ENCODE results near the gene TTLL12. TPM values are rescaled to one million over a fixed set of nuclear protein-coding genes. Genes with fewer than 3 reads are reported as not detected.
A peak's percentile ranks its signal among the peaks of the same experiment; 100 is the strongest.

The TTLL12 gene
- total RNA-seq, 1 experiment from 2014 or later: 100 TPM

DNA sequence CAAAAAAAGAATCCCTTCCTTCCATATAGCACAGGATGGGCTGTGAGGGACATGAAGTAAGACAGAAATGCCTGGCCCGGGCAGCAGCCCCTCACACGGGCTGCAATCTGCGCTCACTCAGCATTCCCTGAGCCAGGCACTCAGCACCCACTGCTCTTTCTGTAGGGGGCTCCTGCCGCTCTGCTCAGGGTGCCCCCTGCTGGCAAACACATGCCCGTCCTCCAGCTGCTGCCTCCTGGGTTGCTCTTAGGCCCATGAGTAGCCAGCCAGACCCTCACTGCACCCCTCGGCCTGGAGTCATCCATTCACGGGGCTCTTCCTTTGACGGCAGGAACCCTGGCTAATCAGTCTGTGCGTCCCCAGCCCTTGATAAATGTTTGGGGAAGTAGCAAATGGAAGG lies 50.7 kb downstream of the TTLL12 start:
- Histone ChIP-seq H3K79me2 (ENCODE audit: insufficient read depth, low read length) (peaks cover 57% of the 10 kb centered on the region), H3K9ac (ENCODE audit: low read length) (no peak overlapping the region), H3K4me3 (replicated peaks in 1 of 2; ENCODE audit: low read depth in 1 of 2, low read length in 2 of 2) (no peak overlapping the region), H3K27ac (ENCODE audit: low read depth, low read length) (no peak overlapping the region), H3K4me2 (ENCODE audit: low read length) (no peak overlapping the region), H3K9me2 (ENCODE audit: insufficient read depth) (no peaks in the 10 kb centered on the region), H3K36me3 (ENCODE audit: control insufficient read depth in 1 of 2, insufficient read depth in 2 of 2, low read length in 2 of 2) (peaks cover 56 to 68% of the 10 kb centered on the region in 2 experiments), H4K20me1 (ENCODE audit: insufficient read depth) (no peaks in the 10 kb centered on the region), H3K4me1 (ENCODE audit: control insufficient read depth in 1 of 2, insufficient read depth in 2 of 2, low read length in 2 of 2) (no peaks in the 10 kb centered on the region), H3K27me3 (ENCODE audit: insufficient read depth, low read length) (no peaks in the 10 kb centered on the region), H2AFZ (ENCODE audit: low read depth, low read length, poor library complexity, severe bottlenecking) (no peak overlapping the region), H3K9me3 (ENCODE audit: control insufficient read depth in 1 of 2, insufficient read depth in 1 of 2, low read depth in 1 of 2, low read length in 2 of 2) (no peaks in the 10 kb centered on the region; a peak in 1 of 4 replicates)
- CTCF ChIA-PET: interaction anchor here (1.0 to 1.7 kb wide), 2 partner anchors 9 to 15 kb away, joined by 3 to 10 read pairs; partner anchors contain the start of gene TSPO
- RAD21 ChIA-PET (ENCODE audit: low non-redundant PET in 1 of 2, low total read pairs in 2 of 2, uncharacterized antibody in 2 of 2, unreplicated experiment in 2 of 2): interaction anchor here in 1 of 2 experiments (0.5 kb wide), 1 partner anchor 10 kb away, joined by 4 read pairs; no protein-coding TSS in a partner anchor
- BruUV-seq (replicated peaks): no TSS peak
- POLR2A ChIA-PET: interaction anchor here (0.7 kb wide), 1 partner anchor 9 kb away, joined by 3 read pairs; no protein-coding TSS in a partner anchor
- intact Hi-C loops (cut with micrococcal nuclease): no loop called here
- ATAC-seq: peak; percentile 86
- TF ChIP-seq RAD21 (IDR thresholded peaks at IDR 0.05; ENCODE audit: low read depth) (peak; percentile 60), FOSL1 (IDR thresholded peaks at IDR 0.05; ENCODE audit: low read depth) (no peak), SRF (IDR thresholded peaks at IDR 0.05; ENCODE audit: low read depth) (no peak), POLR2A (IDR thresholded peaks at IDR 0.05; ENCODE audit: borderline replicate concordance, extremely low read depth, insufficient read depth, insufficient read length) (no peak)
- TF ChIP-seq, protein P1, sequence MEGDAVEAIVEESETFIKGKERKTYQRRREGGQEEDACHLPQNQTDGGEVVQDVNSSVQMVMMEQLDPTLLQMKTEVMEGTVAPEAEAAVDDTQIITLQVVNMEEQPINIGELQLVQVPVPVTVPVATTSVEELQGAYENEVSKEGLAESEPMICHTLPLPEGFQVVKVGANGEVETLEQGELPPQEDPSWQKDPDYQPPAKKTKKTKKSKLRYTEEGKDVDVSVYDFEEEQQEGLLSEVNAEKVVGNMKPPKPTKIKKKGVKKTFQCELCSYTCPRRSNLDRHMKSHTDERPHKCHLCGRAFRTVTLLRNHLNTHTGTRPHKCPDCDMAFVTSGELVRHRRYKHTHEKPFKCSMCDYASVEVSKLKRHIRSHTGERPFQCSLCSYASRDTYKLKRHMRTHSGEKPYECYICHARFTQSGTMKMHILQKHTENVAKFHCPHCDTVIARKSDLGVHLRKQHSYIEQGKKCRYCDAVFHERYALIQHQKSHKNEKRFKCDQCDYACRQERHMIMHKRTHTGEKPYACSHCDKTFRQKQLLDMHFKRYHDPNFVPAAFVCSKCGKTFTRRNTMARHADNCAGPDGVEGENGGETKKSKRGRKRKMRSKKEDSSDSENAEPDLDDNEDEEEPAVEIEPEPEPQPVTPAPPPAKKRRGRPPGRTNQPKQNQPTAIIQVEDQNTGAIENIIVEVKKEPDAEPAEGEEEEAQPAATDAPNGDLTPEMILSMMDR (IDR thresholded peaks at IDR 0.05 in 2 of 3, conservative IDR thresholded peaks at IDR 0.05 in 1 of 3; ENCODE audit: borderline replicate concordance in 1 of 3, insufficient read depth in 1 of 3, low read depth in 2 of 3, low read length in 2 of 3): peak; percentile 64 to 86 (median 71); a peak in 5 of 6 replicates
- DNase-seq (ENCODE audit: low read depth, low spot score): no peak

DNA sequence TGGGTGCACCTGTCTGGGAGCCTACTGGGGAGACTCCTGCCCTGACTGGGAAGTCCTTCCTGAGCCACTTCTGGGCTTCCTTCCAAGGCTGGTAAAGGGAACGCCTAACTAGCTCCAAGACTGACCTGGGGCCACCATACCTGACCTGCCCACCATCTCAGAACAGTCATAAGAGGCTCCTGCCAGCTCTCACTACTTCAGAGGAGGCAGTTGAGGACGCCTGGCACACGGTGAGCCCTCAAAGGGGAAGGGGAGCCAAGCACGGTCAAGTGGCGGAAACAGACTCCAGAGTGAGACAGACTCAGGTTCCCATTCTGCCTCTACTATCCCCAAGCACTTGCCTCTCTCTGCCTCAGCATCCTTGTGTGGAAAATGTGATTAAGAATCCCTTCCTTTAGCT lies 51.4 kb downstream of the TTLL12 start:
- ChIA-PET CTCF (interaction anchor here (1.7 kb wide), 1 partner anchor 9 kb away, joined by 10 read pairs; no protein-coding TSS in a partner anchor), POLR2A (no interaction called here), RAD21 (ENCODE audit: low non-redundant PET in 1 of 2, low total read pairs in 2 of 2, uncharacterized antibody in 2 of 2, unreplicated experiment in 2 of 2) (interaction anchor here in 1 of 2 experiments (0.7 kb wide), 1 partner anchor 30 kb away, joined by 4 read pairs; no protein-coding TSS in a partner anchor)
- Histone ChIP-seq H3K79me2 (ENCODE audit: insufficient read depth, low read length) (peaks cover 53% of the 10 kb centered on the region), H3K4me2 (ENCODE audit: low read length) (no peak overlapping the region), H4K20me1 (ENCODE audit: insufficient read depth) (no peaks in the 10 kb centered on the region), H3K4me3 (replicated peaks in 1 of 2; ENCODE audit: low read depth in 1 of 2, low read length in 2 of 2) (no peak overlapping the region), H3K9ac (ENCODE audit: low read length) (no peak overlapping the region), H3K9me3 (ENCODE audit: control insufficient read depth in 1 of 2, insufficient read depth in 1 of 2, low read depth in 1 of 2, low read length in 2 of 2) (no peaks in the 10 kb centered on the region; a peak in 1 of 4 replicates), H3K4me1 (ENCODE audit: control insufficient read depth in 1 of 2, insufficient read depth in 2 of 2, low read length in 2 of 2) (no peaks in the 10 kb centered on the region), H3K9me2 (ENCODE audit: insufficient read depth) (no peaks in the 10 kb centered on the region), H3K27ac (ENCODE audit: low read depth, low read length) (no peak overlapping the region), H2AFZ (ENCODE audit: low read depth, low read length, poor library complexity, severe bottlenecking) (no peak overlapping the region), H3K27me3 (ENCODE audit: insufficient read depth, low read length) (no peaks in the 10 kb centered on the region), H3K36me3 (ENCODE audit: control insufficient read depth in 1 of 2, insufficient read depth in 2 of 2, low read length in 2 of 2) (peaks cover 53 to 61% of the 10 kb centered on the region in 2 experiments)
- intact Hi-C loops (cut with micrococcal nuclease): no loop called here
- no TSS peak for BruUV-seq (replicated peaks)
- DNase-seq (ENCODE audit: low read depth, low spot score): no peak
- ATAC-seq: no peak
- TF ChIP-seq FOSL1 (IDR thresholded peaks at IDR 0.05; ENCODE audit: low read depth): no peak
- no peak for TF ChIP-seq SRF (IDR thresholded peaks at IDR 0.05; ENCODE audit: low read depth)
- TF ChIP-seq, protein P2, sequence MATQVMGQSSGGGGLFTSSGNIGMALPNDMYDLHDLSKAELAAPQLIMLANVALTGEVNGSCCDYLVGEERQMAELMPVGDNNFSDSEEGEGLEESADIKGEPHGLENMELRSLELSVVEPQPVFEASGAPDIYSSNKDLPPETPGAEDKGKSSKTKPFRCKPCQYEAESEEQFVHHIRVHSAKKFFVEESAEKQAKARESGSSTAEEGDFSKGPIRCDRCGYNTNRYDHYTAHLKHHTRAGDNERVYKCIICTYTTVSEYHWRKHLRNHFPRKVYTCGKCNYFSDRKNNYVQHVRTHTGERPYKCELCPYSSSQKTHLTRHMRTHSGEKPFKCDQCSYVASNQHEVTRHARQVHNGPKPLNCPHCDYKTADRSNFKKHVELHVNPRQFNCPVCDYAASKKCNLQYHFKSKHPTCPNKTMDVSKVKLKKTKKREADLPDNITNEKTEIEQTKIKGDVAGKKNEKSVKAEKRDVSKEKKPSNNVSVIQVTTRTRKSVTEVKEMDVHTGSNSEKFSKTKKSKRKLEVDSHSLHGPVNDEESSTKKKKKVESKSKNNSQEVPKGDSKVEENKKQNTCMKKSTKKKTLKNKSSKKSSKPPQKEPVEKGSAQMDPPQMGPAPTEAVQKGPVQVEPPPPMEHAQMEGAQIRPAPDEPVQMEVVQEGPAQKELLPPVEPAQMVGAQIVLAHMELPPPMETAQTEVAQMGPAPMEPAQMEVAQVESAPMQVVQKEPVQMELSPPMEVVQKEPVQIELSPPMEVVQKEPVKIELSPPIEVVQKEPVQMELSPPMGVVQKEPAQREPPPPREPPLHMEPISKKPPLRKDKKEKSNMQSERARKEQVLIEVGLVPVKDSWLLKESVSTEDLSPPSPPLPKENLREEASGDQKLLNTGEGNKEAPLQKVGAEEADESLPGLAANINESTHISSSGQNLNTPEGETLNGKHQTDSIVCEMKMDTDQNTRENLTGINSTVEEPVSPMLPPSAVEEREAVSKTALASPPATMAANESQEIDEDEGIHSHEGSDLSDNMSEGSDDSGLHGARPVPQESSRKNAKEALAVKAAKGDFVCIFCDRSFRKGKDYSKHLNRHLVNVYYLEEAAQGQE (IDR thresholded peaks at IDR 0.05; ENCODE audit: low read depth): no peak
- TF ChIP-seq SP1 (IDR thresholded peaks at IDR 0.05; ENCODE audit: low read depth): no peak
- TF ChIP-seq TCF7L2 (IDR thresholded peaks at IDR 0.05; ENCODE audit: borderline replicate concordance, extremely low read depth, insufficient read depth, insufficient read length): no peak
- TF ChIP-seq, protein P1 (IDR thresholded peaks at IDR 0.05 in 2 of 3, conservative IDR thresholded peaks at IDR 0.05 in 1 of 3; ENCODE audit: borderline replicate concordance in 1 of 3, insufficient read depth in 1 of 3, low read depth in 2 of 3, low read length in 2 of 3): no peak

All from HCT116 (cell line).